GM19351 (cell line): Measurements from ENCODE around the gene FYN.

Experiments
- ATAC-seq: cut with Tn5 transposase; IDR thresholded peaks from one replicate; pipeline ENCODE4 v1.9.1; 2021; ENCODE audit warnings: mild to moderate bottlenecking, moderate library complexity; ENCODE audit not compliant: unreplicated experiment

The FYN gene

GRCh38 chr6:111612379-111612778, 260.9 kb downstream of the FYN start:
- no peak for ATAC-seq

- ATAC-seq = no peak
Observed at GRCh38 chr6:111610548-111611172, 262.6 kb downstream of the FYN start.
